Liver (tissue), 9 donors: ENCODE results near the gene EML6. TPM values are rescaled to one million over a fixed set of nuclear protein-coding genes. Genes with fewer than 3 reads are reported as not detected.

Experiments used
- DNase-seq: peaks from one replicate; pipeline ENCODE4 v3.0.0-alpha.2; 2017; ENCODE audit warnings: low spot score
- H3K27ac ChIP-seq, 2 donors: one replicate each; pipeline ENCODE4 v1.7.0; 2013; ENCODE audit warnings: inconsistent platforms in 2 of 2, low read length in 2 of 2, control low read depth in 1 of 2, low read depth in 1 of 2, mild to moderate bottlenecking in 1 of 2
- H3K27me3 ChIP-seq, 4 donors: one replicate each; pipeline versions ENCODE4 v1.6.1 to v1.7.0; 2013; ENCODE audit warnings: low read length in 3 of 4, inconsistent platforms in 1 of 4, mild to moderate bottlenecking in 1 of 4, moderate library complexity in 1 of 4; ENCODE audit not compliant: control insufficient read depth in 4 of 4, insufficient read depth in 4 of 4
- H3K36me3 ChIP-seq, 4 donors: one replicate each; pipeline versions ENCODE4 v1.6.1 to v1.7.0; 2013; ENCODE audit warnings: low read length in 3 of 4, mild to moderate bottlenecking in 3 of 4, low read depth in 1 of 4, moderate library complexity in 1 of 4; ENCODE audit not compliant: control insufficient read depth in 4 of 4, insufficient read depth in 3 of 4
- H3K4me1 ChIP-seq, 4 donors: one replicate each; pipeline versions ENCODE4 v1.6.1 to v1.7.0; 2013; ENCODE audit warnings: low read length in 3 of 4, mild to moderate bottlenecking in 3 of 4, moderate library complexity in 1 of 4; ENCODE audit not compliant: control insufficient read depth in 4 of 4, insufficient read depth in 4 of 4
- H3K4me3 ChIP-seq, 3 donors: one replicate each; pipeline versions ENCODE4 v1.6.1 to v1.7.0; 2013; ENCODE audit warnings: low read length in 3 of 3, control low read depth in 1 of 3, low read depth in 1 of 3, mild to moderate bottlenecking in 1 of 3
- H3K9ac ChIP-seq, 2 donors: one replicate each; pipeline ENCODE4 v1.7.0; 2013; ENCODE audit warnings: low read length in 2 of 2, mild to moderate bottlenecking in 2 of 2, moderate library complexity in 2 of 2, control low read depth in 1 of 2, low read depth in 1 of 2
- H3K9me3 ChIP-seq, 4 donors: one replicate each; pipeline versions ENCODE4 v1.6.1 to v1.7.0; 2013; ENCODE audit warnings: low read length in 3 of 4; ENCODE audit not compliant: control insufficient read depth in 4 of 4
- EGR1 ChIP-seq, 2 donors: IDR thresholded peaks; 2 replicates each; pipeline ENCODE4 v1.6.1; 2016 to 2018; ENCODE audit warnings: antibody characterized with exemption in 2 of 2, low read depth in 2 of 2
- FOXA1 ChIP-seq: IDR thresholded peaks from 2 replicates; pipeline ENCODE4 v1.6.1; 2016; ENCODE audit warnings: antibody characterized with exemption
- FOXA2 ChIP-seq: IDR thresholded peaks from 2 replicates; pipeline ENCODE4 v1.6.1; 2016; ENCODE audit warnings: antibody characterized with exemption
- GABPA ChIP-seq, 2 donors: IDR thresholded peaks in 1 of 2; conservative IDR thresholded peaks in 1 of 2; 2 replicates each; pipeline ENCODE4 v1.6.1; 2016; ENCODE audit warnings: antibody characterized with exemption in 2 of 2, mild to moderate bottlenecking in 1 of 2, moderate library complexity in 1 of 2
- HNF4G ChIP-seq: IDR thresholded peaks from 2 replicates; pipeline ENCODE4 v1.6.1; 2016; ENCODE audit warnings: antibody characterized with exemption
- RAD21 ChIP-seq, 2 donors: IDR thresholded peaks; 2 replicates each; pipeline ENCODE4 v1.6.1; 2016; ENCODE audit warnings: antibody characterized with exemption in 2 of 2, mild to moderate bottlenecking in 2 of 2
- RXRA ChIP-seq, 2 donors: IDR thresholded peaks; 2 replicates each; pipeline ENCODE4 v1.6.1; 2017 to 2018; ENCODE audit warnings: antibody characterized with exemption in 2 of 2, mild to moderate bottlenecking in 1 of 2
- TAF1 ChIP-seq: conservative IDR thresholded peaks from 2 replicates; pipeline ENCODE4 v1.6.1; 2016; ENCODE audit warnings: antibody characterized with exemption, mild to moderate bottlenecking
- YY1 ChIP-seq: IDR thresholded peaks from 2 replicates; pipeline ENCODE4 v1.6.1; 2016; ENCODE audit warnings: antibody characterized with exemption, mild to moderate bottlenecking
- WGBS: extraction: QIAGEN DNeasy Blood & Tissue Kit; methylation state at CpG from one replicate; pipeline ENCODE4 v1.1.7; 2013; 5-methylcytosine and 5-hydroxymethylcytosine counted together
- polyA plus RNA-seq, 2 donors: library from polyadenylated mRNA; stranded (reverse) in 1 of 2; unstranded in 1 of 2; fragments of 200-250 nt in 1 of 2; fragments of >200 nt in 1 of 2; fragmentation: Nextera tagmentation in 1 of 2; extraction: Ambion mirVana in 1 of 2; gene quantifications; one replicate each; pipeline versions ENCODE4 v1.2.1 to v1.2.3, GENCODE V29; 2013 to 2015
- total RNA-seq, 2 donors: library from RNA; depleted of rRNA; stranded (reverse); fragments of >200 nt; gene quantifications; one replicate each; pipeline ENCODE4 v1.2.3, GENCODE V29; 2014
- TF ChIP-seq, protein P1 (sequence below): IDR thresholded peaks from 2 replicates; pipeline ENCODE4 v1.6.1; 2016; ENCODE audit warnings: antibody characterized with exemption
- TF ChIP-seq, protein P2 (sequence below): IDR thresholded peaks from 2 replicates; pipeline ENCODE4 v1.6.1; 2016; ENCODE audit warnings: antibody characterized with exemption
- TF ChIP-seq, protein P3 (sequence below): IDR thresholded peaks from 2 replicates; pipeline ENCODE4 v1.6.1; 2016; ENCODE audit warnings: antibody characterized with exemption
- TF ChIP-seq, protein P4 (sequence below): IDR thresholded peaks from 2 replicates; pipeline ENCODE4 v1.6.1; 2016; ENCODE audit warnings: antibody characterized with exemption, mild to moderate bottlenecking
- TF ChIP-seq, protein P5 (sequence below): fragments of 150-350 bp; IDR thresholded peaks from 2 replicates; pipeline ENCODE4 v1.5.1; 2017; ENCODE audit warnings: improper control_type of control experiment, low read depth, low read length; ENCODE audit not compliant: missing input control
- donor health status: healthy.
- donor health status: healthy.
- donor health status: healthy.
- donor health status: healthy.
- donor health status: healthy.

Gene EML6
- total and polyA plus RNA-seq, 4 donors: 0.33 to 3.0 (median 1.4) TPM

DNA sequence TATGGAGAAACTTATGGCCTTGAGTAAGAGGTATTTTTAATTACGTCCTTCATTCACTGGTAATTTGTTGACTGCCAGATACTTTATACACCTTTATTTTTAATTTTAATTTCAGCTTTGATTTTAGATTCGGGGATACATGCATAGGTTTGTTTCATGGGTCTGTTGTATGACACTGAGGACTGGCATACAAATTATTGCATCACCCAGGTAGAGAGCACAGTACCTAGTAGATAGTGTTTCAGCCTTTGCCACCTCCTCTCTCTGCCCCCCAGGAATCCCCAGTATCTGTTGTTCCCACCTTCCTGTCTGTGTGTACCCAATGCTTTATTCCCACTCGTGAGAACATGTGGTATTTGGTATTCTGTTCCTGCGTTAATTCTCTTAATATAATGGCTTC is 188.8 kb downstream of the EML6 start:
- H3K27ac ChIP-seq: no peak overlapping the region
- TF ChIP-seq, protein P1, sequence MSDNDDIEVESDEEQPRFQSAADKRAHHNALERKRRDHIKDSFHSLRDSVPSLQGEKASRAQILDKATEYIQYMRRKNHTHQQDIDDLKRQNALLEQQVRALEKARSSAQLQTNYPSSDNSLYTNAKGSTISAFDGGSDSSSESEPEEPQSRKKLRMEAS: no peak
- TF ChIP-seq EGR1 (IDR thresholded peaks at IDR 0.05; ENCODE audit: low read depth in 2 of 2) (no peak), FOXA2 (no peak), HNF4G (no peak), FOXA1 (no peak), YY1 (no peak)
- TF ChIP-seq, protein P2, sequence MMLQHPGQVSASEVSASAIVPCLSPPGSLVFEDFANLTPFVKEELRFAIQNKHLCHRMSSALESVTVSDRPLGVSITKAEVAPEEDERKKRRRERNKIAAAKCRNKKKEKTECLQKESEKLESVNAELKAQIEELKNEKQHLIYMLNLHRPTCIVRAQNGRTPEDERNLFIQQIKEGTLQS: no peak
- TF ChIP-seq, protein P3, sequence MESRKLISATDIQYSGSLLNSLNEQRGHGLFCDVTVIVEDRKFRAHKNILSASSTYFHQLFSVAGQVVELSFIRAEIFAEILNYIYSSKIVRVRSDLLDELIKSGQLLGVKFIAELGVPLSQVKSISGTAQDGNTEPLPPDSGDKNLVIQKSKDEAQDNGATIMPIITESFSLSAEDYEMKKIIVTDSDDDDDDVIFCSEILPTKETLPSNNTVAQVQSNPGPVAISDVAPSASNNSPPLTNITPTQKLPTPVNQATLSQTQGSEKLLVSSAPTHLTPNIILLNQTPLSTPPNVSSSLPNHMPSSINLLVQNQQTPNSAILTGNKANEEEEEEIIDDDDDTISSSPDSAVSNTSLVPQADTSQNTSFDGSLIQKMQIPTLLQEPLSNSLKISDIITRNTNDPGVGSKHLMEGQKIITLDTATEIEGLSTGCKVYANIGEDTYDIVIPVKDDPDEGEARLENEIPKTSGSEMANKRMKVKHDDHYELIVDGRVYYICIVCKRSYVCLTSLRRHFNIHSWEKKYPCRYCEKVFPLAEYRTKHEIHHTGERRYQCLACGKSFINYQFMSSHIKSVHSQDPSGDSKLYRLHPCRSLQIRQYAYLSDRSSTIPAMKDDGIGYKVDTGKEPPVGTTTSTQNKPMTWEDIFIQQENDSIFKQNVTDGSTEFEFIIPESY: no peak
- TF ChIP-seq, protein P4, sequence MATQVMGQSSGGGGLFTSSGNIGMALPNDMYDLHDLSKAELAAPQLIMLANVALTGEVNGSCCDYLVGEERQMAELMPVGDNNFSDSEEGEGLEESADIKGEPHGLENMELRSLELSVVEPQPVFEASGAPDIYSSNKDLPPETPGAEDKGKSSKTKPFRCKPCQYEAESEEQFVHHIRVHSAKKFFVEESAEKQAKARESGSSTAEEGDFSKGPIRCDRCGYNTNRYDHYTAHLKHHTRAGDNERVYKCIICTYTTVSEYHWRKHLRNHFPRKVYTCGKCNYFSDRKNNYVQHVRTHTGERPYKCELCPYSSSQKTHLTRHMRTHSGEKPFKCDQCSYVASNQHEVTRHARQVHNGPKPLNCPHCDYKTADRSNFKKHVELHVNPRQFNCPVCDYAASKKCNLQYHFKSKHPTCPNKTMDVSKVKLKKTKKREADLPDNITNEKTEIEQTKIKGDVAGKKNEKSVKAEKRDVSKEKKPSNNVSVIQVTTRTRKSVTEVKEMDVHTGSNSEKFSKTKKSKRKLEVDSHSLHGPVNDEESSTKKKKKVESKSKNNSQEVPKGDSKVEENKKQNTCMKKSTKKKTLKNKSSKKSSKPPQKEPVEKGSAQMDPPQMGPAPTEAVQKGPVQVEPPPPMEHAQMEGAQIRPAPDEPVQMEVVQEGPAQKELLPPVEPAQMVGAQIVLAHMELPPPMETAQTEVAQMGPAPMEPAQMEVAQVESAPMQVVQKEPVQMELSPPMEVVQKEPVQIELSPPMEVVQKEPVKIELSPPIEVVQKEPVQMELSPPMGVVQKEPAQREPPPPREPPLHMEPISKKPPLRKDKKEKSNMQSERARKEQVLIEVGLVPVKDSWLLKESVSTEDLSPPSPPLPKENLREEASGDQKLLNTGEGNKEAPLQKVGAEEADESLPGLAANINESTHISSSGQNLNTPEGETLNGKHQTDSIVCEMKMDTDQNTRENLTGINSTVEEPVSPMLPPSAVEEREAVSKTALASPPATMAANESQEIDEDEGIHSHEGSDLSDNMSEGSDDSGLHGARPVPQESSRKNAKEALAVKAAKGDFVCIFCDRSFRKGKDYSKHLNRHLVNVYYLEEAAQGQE: no peak
- TF ChIP-seq, protein P5, sequence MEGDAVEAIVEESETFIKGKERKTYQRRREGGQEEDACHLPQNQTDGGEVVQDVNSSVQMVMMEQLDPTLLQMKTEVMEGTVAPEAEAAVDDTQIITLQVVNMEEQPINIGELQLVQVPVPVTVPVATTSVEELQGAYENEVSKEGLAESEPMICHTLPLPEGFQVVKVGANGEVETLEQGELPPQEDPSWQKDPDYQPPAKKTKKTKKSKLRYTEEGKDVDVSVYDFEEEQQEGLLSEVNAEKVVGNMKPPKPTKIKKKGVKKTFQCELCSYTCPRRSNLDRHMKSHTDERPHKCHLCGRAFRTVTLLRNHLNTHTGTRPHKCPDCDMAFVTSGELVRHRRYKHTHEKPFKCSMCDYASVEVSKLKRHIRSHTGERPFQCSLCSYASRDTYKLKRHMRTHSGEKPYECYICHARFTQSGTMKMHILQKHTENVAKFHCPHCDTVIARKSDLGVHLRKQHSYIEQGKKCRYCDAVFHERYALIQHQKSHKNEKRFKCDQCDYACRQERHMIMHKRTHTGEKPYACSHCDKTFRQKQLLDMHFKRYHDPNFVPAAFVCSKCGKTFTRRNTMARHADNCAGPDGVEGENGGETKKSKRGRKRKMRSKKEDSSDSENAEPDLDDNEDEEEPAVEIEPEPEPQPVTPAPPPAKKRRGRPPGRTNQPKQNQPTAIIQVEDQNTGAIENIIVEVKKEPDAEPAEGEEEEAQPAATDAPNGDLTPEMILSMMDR: no peak
- 94% methylated on average over 4 of the region's 4 CpGs for WGBS
- no peak overlapping the region for H3K4me3 ChIP-seq
- no peaks in the 10 kb centered on the region for H3K9me3 ChIP-seq
- no peak overlapping the region for H3K9ac ChIP-seq
- DNase-seq: no peak
- no peaks in the 10 kb centered on the region for H3K27me3 ChIP-seq
- peaks cover 0 to 13% (median 10%) of the 10 kb centered on the region in 4 donors for H3K4me1 ChIP-seq
- no peaks in the 10 kb centered on the region for H3K36me3 ChIP-seq

DNA sequence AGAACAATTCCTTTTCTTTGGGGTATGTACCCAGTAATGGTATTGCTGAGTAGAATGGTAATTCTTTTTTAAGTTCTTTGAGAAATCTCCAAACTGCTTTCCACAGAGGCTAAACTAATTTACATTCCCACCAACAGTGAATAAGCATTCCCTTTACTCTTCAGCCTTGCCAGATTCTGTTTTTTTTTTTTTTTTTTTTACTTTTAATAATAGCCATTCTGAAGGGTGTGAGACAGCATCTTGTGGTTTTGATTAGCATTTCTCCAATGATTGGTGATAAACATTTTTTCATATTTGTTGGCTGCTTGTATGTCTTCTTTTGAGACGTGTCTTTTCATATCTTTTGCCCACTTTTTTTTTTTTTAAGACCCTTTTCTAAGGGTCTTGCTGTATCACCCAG is 189.4 kb downstream of the EML6 start:
- WGBS: 95% methylated on average over 1 of the region's 1 CpG
- no peak for TF ChIP-seq GABPA (IDR thresholded peaks at IDR 0.05 in 1 of 2, conservative IDR thresholded peaks at IDR 0.05 in 1 of 2)
- no peak for TF ChIP-seq YY1
- TF ChIP-seq, protein P2: no peak
- TF ChIP-seq, protein P3: no peak
- no peak for TF ChIP-seq RXRA (IDR thresholded peaks at IDR 0.05)
- TF ChIP-seq, protein P5: no peak
- TF ChIP-seq RAD21 (IDR thresholded peaks at IDR 0.05): no peak
- TF ChIP-seq FOXA1: no peak
- TF ChIP-seq, protein P4: no peak
- TF ChIP-seq HNF4G: no peak
- no peak for TF ChIP-seq TAF1

More for the DNA sequence above, 189.4 kb downstream of the EML6 start:
- H3K4me3 ChIP-seq: no peak overlapping the region
- H3K27ac ChIP-seq: no peak overlapping the region
- H3K4me1 ChIP-seq: peaks cover 0 to 13% (median 8%) of the 10 kb centered on the region in 4 donors
- H3K9ac ChIP-seq: no peak overlapping the region
- no peaks in the 10 kb centered on the region for H3K36me3 ChIP-seq
- H3K27me3 ChIP-seq: no peaks in the 10 kb centered on the region
- H3K9me3 ChIP-seq: no peaks in the 10 kb centered on the region
- no peak for DNase-seq
